Cardiac septum (tissue), 1 donor: ENCODE results near the gene OBSCN. TPM values are rescaled to one million over a fixed set of nuclear protein-coding genes. Genes with fewer than 3 reads are reported as not detected.
"Not testable (repeated sequence)": the region's sequence is repeated elsewhere in the genome, so short reads cannot be mapped to it uniquely, and the experiment has no call there.

Experiments used
- DNase-seq: peaks from one replicate; pipeline ENCODE4 v3.0.0-alpha.2; 2020; ENCODE audit warnings: low spot score
- intact Hi-C: fragments of 100-400 bp; cut with DNase I; formaldehyde crosslinking; loops from one replicate; pipeline ENCODE4 v1.14.0; 2022
- total RNA-seq: library from RNA; stranded (reverse); fragmentation: NEBNext Ultra II Directional; extraction: Animal tissue kit (Norgen Biotek cat#: 25700); gene quantifications from one replicate; pipeline ENCODE4 v1.2.1, GENCODE V29; 2021
- donor health status: DM: no; HTN: no; CAD: no.

OBSCN gene
- total RNA-seq, 1 donor from 2014 or later, result 396 TPM

DNA sequence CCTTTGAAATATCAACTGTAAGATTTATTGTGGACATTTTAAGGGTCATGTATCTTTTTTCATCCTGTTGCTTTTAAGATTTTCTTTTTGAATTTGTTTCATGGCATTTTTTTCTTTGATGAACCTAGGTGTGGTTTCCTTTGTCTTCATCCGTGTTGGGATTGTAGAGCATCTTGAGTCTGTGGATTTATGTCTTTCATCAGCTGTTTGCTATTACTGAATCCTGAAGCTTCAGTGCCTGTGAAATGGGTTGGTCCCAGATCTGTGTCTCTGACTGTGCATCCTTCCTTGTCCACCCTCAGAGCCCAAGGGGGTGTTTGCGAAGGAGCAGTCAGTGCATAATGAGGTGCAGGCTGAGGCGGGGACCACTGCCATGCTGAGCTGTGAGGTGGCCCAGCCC is 37.3 kb downstream of the OBSCN start:
- DNase-seq, result no peak
- intact Hi-C loops, result no loop called here

- intact Hi-C loops, result no loop called here
- DNase-seq, result no peak
Observed at GRCh38 chr1:228246216-228246900, 38.5 kb downstream of the OBSCN start.

DNA sequence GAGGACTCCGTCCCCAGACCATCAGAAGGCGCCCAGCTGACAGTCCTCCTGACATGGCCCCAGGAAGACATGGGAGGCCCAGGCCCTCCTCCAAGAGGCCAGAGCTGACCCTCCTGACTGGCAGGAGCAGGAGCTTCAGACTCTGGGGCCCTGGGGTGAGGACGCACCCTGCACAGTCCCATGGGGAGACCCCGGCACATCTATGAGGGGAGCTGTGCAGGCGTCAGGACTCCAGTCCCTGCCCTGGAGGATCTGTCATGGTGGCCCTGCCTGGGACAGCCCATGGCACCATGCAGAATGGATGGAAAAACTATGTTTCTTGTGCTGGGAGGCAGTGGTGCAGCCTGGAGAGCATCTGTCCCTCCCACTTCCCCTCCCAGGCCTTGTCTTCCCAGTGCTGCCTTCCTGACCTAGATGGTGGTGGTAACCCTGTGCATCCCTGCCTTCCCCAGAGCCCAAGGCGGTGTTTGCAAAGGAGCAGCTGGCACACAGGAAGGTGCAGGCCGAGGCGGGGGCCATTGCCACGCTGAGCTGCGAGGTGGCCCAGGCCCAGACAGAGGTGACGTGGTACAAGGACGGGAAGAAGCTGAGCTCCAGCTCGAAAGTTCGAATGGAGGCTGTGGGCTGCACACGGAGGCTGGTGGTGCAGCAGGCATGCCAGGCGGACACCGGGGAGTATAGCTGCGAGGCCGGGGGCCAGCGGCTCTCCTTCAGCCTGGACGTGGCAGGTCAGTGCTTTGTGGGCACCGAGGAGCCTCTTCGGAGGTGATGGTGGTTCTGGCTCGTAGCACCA is 41.9 kb downstream of the OBSCN start:
- intact Hi-C loops, result no loop called here
- no peak for DNase-seq

DNA sequence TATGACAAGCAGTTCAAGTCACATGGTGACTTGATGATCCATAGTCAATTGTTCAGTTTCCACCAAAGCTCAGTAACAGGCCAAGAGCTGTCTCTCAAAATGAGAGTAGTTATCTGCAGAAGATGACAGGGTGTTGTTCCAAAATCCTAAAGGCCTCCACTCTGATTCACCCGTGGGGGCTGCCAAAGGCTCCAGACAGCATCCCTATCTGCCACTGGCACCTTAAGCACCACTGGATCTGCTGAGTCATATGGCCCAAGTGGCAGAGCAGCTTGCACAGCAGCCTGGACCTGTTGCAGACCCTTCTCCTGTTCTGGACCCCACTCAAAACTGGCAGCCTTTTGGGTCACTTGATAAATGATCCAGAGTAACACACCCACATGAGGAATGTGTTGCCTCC is 44.6 kb downstream of the OBSCN start:
- intact Hi-C loops, DNase-seq: not testable (repeated sequence)

- intact Hi-C loops, result no loop called here
- no peak for DNase-seq
Observed at GRCh38 chr1:228256626-228257375, 49.0 kb downstream of the OBSCN start.

GRCh38 chr1:228258486-228258885 is 50.6 kb downstream of the OBSCN start:
- no peak for DNase-seq
- intact Hi-C loops, result no loop called here

DNA sequence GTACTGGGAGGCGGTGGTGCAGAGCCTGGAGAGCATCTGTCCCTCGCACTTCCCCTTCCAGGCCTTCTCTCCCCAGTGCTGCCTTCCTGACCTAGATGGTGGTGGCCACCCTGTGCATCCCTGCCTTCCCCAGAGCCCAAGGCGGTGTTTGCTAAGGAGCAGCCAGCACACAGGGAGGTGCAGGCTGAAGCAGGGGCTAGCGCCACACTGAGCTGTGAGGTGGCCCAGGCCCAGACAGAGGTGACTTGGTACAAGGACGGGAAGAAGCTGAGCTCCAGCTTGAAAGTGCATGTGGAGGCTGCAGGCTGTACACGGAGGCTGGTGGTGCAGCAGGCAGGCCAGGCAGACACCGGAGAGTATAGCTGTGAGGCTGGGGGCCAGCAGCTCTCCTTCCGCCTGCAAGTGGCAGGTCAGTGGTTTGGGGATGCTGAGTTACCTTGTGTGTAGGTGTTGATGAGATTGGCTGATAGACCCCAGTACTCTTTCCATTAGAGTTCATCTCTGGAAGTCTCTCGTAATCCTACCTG is 51.6 kb downstream of the OBSCN start:
- intact Hi-C loops, result no loop called here
- peak; percentile 15 for DNase-seq

- intact Hi-C loops, result no loop called here
- peak; percentile 26 for DNase-seq
Observed at GRCh38 chr1:228259951-228260350, 52.1 kb downstream of the OBSCN start.

GRCh38 chr1:228261706-228262105 is 53.9 kb downstream of the OBSCN start:
- intact Hi-C loops, result no loop called here
- DNase-seq, result no peak

DNA sequence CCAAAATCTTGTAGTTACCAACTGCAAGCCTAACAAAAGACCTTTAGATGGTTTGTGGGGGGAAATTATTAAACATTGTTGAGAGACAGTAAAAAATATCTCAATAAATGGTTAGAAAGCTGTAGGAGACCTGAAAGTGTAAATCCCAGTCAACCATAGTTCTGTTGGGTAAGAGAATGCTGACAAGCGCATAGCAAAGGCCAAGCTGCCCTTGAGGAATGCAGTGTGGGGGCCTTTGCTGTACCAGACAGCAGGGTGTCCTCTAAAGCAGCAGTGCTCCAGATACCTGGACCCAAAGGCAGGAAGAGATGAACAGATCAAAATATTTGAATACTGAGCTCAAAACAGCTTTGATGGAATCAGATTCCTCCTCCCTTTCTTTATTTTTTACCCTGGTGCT is 54.6 kb downstream of the OBSCN start:
- DNase-seq, result no peak
- intact Hi-C loops, result no loop called here

GRCh38 chr1:228263636-228264035 is 55.8 kb downstream of the OBSCN start:
- DNase-seq, result no peak
- intact Hi-C loops, result no loop called here

- intact Hi-C loops, result no loop called here
- peak; percentile 73 for DNase-seq
Observed at GRCh38 chr1:228264090-228264829, 56.4 kb downstream of the OBSCN start.

DNA sequence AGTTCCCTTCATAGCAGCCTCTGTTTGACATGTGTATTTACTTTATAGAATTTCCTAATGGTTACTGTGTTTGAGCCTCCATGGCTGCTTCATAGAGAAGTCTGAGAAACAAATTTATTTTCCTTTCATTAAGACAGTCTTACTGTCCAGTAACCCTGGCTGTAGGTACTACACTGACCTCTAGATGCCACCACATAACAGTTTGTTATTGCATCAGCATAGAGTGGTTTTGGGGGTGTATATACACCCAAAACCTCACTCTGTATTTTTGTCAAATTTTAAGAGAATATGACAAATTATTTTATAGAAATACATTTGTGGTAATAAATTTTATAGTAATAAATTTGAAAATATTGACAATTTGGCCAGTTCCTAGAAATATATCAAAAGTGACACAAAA is 57.3 kb downstream of the OBSCN start:
- DNase-seq, result no peak
- intact Hi-C loops, result no loop called here

- peak; percentile 77 for DNase-seq
- intact Hi-C loops, result no loop called here
Observed at GRCh38 chr1:228267962-228268880, 60.4 kb downstream of the OBSCN start.

DNA sequence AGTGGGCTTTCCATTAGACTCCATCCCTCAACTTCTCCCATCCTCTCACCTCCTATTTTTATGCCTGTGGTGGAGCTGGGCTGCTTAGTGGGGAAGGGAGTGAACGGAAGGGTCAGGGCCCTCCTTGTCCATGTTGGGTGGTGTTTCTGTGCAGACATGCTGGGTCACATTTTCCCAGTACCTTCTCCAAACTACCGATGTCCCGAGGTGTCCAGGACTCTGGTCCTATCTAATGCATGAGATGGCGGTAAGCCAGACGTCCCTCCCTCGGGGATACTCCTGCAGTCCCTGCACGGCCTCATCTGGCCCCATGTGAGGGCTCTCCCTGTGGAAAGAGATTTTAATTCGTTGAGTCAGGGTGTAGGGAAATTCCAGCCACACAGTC is 61.0 kb downstream of the OBSCN start:
- DNase-seq, result peak; percentile 61
- intact Hi-C loops, result no loop called here

DNA sequence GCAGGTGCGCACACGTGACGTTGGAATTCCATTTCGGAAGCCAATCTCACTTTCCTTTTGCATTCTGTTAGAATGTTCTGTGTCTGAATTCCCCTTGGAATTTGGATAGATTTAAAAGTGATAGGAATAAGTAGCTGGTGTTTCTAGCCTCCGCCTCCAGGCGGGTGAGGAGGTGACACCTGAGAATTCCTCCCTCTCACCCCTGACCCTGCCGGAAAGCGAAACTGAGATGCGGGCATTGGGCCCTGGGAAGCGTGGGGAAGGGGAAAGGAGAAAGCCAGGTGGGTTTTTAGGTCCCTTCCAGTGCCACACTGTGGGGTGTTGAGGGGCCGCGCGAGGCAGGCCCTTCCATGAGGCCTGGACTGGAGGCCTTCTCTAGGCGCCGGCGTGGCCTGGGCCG is 61.6 kb downstream of the OBSCN start:
- intact Hi-C loops, DNase-seq: not testable (repeated sequence)

GRCh38 chr1:228270032-228270431 is 62.2 kb downstream of the OBSCN start:
- intact Hi-C loops, result no loop called here
- DNase-seq, result peak; percentile 38

DNA sequence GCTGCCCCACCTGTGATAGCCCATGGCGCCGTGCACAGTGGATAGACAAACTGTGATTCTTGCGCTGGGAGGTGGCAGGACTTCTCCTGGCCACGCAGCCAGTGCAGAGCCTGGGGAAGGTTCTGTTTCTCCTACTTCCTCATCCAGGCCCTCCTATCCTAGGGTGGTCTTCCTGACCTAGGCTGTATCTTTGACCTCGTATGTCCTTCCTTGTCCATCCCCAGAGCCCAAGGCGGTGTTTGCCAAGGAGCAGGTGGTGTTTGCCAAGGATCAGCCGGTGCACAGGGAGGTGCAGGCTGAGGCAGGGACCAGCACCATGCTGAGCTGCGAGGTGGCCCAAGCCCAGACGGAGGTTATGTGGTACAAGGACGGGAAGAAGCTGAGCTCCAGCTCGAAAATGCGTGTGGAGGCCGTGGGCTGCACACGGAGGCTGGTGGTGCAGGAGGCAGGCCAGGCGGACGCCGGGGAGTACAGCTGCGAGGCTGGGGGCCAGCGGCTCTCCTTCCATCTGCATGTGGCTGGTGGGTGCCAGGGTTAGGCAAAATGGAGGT is 63.9 kb downstream of the OBSCN start:
- peak; percentile 56 for DNase-seq
- intact Hi-C loops, result no loop called here
